Endothelial cell of umbilical vein (primary cell): ENCODE results near the gene SDR9C7. TPM values are rescaled to one million over a fixed set of nuclear protein-coding genes. Genes with fewer than 3 reads are reported as not detected.
A peak's percentile ranks its signal among the peaks of the same experiment; 100 is the strongest.

ENCODE experiments used
- BruUV-seq: library from RNA; stranded (reverse); fragments of 400-500 nt; replicated peaks from 2 replicates; lab custom pipeline; 2021; lab: Mats Ljungman, UMichigan
- CTCF ChIA-PET: fragments of 300-600, 350-600 bp; sonication (Branson Sonifier 250); formaldehyde crosslinking; loops from one replicate; lab custom pipeline; 2021; ENCODE audit warnings: antibody characterized with exemption, inconsistent platforms; lab: Charles Lee
- POLR2A ChIA-PET: fragments of 300-600, 350-600 bp; sonication (Branson Sonifier 250); formaldehyde crosslinking; loops from one replicate; lab custom pipeline; 2021; ENCODE audit warnings: antibody characterized with exemption, inconsistent platforms; lab: Charles Lee
- DNase-seq: peaks from one replicate; pipeline ENCODE4 v3.0.0-alpha.2; 2011; ENCODE audit warnings: low read depth, low spot score
- FAIRE-seq: peaks from 2 replicates; lab custom pipeline; 2011; peaks lifted over from hg19 to GRCh38; lab: Jason Lieb, UNC
- H2AFZ ChIP-seq: 2 replicates; pipeline ENCODE4 v1.6.0; 2012; ENCODE audit warnings: low read depth, low read length, control low read depth, inconsistent platforms
- H3K27ac ChIP-seq: 2 replicates; pipeline ENCODE4 v1.5.1; 2011; ENCODE audit warnings: low read depth, mild to moderate bottlenecking, control low read depth, low read length, moderate library complexity; ENCODE audit not compliant: insufficient read depth
- H3K27me3 ChIP-seq, 2 experiments: 2 replicates each; pipeline versions ENCODE4 v1.6.0 to v1.6.1; 2011; ENCODE audit warnings: low read length in 2 of 2, mixed read lengths in 1 of 2; ENCODE audit not compliant: control insufficient read depth in 2 of 2, insufficient read depth in 2 of 2
- H3K36me3 ChIP-seq, 2 experiments: 2 replicates in 1 of 2; 3 replicates in 1 of 2; pipeline ENCODE4 v1.5.1; 2011; ENCODE audit warnings: low read length in 2 of 2, mild to moderate bottlenecking in 1 of 2, moderate library complexity in 1 of 2; ENCODE audit not compliant: control insufficient read depth in 2 of 2, insufficient read depth in 2 of 2; ENCODE audit errors: extremely low read depth in 1 of 2
- H3K4me1 ChIP-seq: 3 replicates; pipeline ENCODE4 v1.5.1; 2011; ENCODE audit warnings: mild to moderate bottlenecking, low read length; ENCODE audit not compliant: control insufficient read depth, insufficient read depth; ENCODE audit errors: extremely low read depth
- H3K4me2 ChIP-seq: 2 replicates; pipeline ENCODE4 v1.6.1; 2011; ENCODE audit warnings: low read length, control low read depth, mixed read lengths; ENCODE audit not compliant: insufficient read depth
- H3K4me3 ChIP-seq, 3 experiments: fragments of 200-600 bp in 1 of 3; sonication (generic), shearing (Covaris generic) in 1 of 3; replicated peaks in 1 of 3; 2 replicates each; pipeline ENCODE4 v1.5.1; 2011 to 2016; ENCODE audit warnings: control low read depth in 3 of 3, low read length in 3 of 3, mild to moderate bottlenecking in 2 of 3, inconsistent platforms in 1 of 3, low read depth in 1 of 3, moderate library complexity in 1 of 3; ENCODE audit not compliant: insufficient read depth in 1 of 3
- H3K79me2 ChIP-seq: 2 replicates; pipeline ENCODE4 v1.6.0; 2012; ENCODE audit warnings: low read length, inconsistent platforms; ENCODE audit not compliant: control insufficient read depth, insufficient read depth
- H3K9ac ChIP-seq: replicated peaks from 2 replicates; pipeline ENCODE3; 2011; ENCODE audit warnings: low read length, control low read depth; ENCODE audit not compliant: insufficient read depth; ENCODE audit errors: extremely low read depth
- H3K9me1 ChIP-seq: replicated peaks from 3 replicates; pipeline ENCODE4 v1.6.0; 2011; ENCODE audit warnings: mild to moderate bottlenecking, low read length; ENCODE audit not compliant: control insufficient read depth, insufficient read depth; ENCODE audit errors: extremely low read depth
- H3K9me3 ChIP-seq: replicated peaks from 2 replicates; pipeline ENCODE4 v1.5.1; 2012; ENCODE audit warnings: low read length, inconsistent platforms; ENCODE audit not compliant: control insufficient read depth, insufficient read depth
- H4K20me1 ChIP-seq: replicated peaks from 2 replicates; pipeline ENCODE3; 2011; ENCODE audit warnings: mild to moderate bottlenecking, low read length; ENCODE audit not compliant: control insufficient read depth, insufficient read depth; ENCODE audit errors: extremely low read depth
- EZH2 ChIP-seq: IDR thresholded peaks from 2 replicates; pipeline ENCODE4 v1.6.1; 2012; ENCODE audit warnings: borderline replicate concordance, low read depth, mild to moderate bottlenecking, moderate library complexity, low read length, inconsistent platforms; ENCODE audit not compliant: severe bottlenecking
- FOS ChIP-seq: IDR thresholded peaks from 2 replicates; pipeline ENCODE4 v1.6.1; 2011; ENCODE audit warnings: mild to moderate bottlenecking, low read length, moderate library complexity, borderline replicate concordance; ENCODE audit not compliant: insufficient read depth
- GATA2 ChIP-seq: IDR thresholded peaks from 2 replicates; pipeline ENCODE4 v1.7.0; 2011; ENCODE audit warnings: low read depth, mild to moderate bottlenecking, moderate library complexity, mixed read lengths, low read length; ENCODE audit not compliant: insufficient read length, insufficient read depth
- JUN ChIP-seq: IDR thresholded peaks from 2 replicates; pipeline ENCODE4 v1.6.1; 2011; ENCODE audit warnings: borderline replicate concordance, low read depth; ENCODE audit not compliant: insufficient read length, insufficient read depth
- MYC ChIP-seq: IDR thresholded peaks from one replicate; pipeline ENCODE4 v1.6.1; 2011; ENCODE audit warnings: mild to moderate bottlenecking, low read depth, low read length
- POLR2A ChIP-seq: IDR thresholded peaks from 2 replicates; pipeline ENCODE4 v1.6.1; 2012; ENCODE audit warnings: low read depth, mild to moderate bottlenecking, control low read depth, low read length
- POLR2AphosphoS5 ChIP-seq: IDR thresholded peaks from 2 replicates; pipeline ENCODE4 v1.6.1; 2012; ENCODE audit warnings: low read depth, mild to moderate bottlenecking, control low read depth, low read length, moderate library complexity; ENCODE audit not compliant: insufficient read depth
- dilution Hi-C: fragments of 300-500 bp; cut with MboI; formaldehyde crosslinking; loops from one replicate; pipeline ENCODE4 v1.15.0; 2019; ENCODE audit warnings: low sequenced_read_pairs; ENCODE audit not compliant: extremely low pct_ligation_motif_present
- intact Hi-C: fragments of 100-400 bp; cut with micrococcal nuclease; formaldehyde crosslinking; loops from one replicate; pipeline ENCODE4 v1.10.0; 2022
- polyA plus RNA-seq, 4 experiments: library from polyadenylated mRNA; depleted of rRNA in 3 of 4; stranded (reverse) in 3 of 4; unstranded in 1 of 4; fragments of >200 nt; gene quantifications; 2 replicates each; pipeline versions ENCODE4 v1.2.1 to v1.2.3, GENCODE V29; 2011 to 2012; ENCODE audit warnings: missing spikeins in 1 of 4
- total RNA-seq: library from RNA; stranded (reverse); gene quantifications from 2 replicates; pipeline ENCODE4 v1.2.3, GENCODE V29; 2021
- TF ChIP-seq, protein P1 (sequence below), 2 donors: IDR thresholded peaks; 1 replicate in 1 of 2; 2 replicates in 1 of 2; pipeline ENCODE4 v1.5.1; 2011; ENCODE audit warnings: low read length in 2 of 2, mild to moderate bottlenecking in 2 of 2, moderate library complexity in 2 of 2, control low read depth in 1 of 2, inconsistent platforms in 1 of 2, low read depth in 1 of 2; ENCODE audit not compliant: insufficient read depth in 1 of 2; ENCODE audit errors: extremely low read depth in 1 of 2
- TF ChIP-seq, protein P2 (sequence below): IDR thresholded peaks from 2 replicates; pipeline ENCODE4 v1.6.1; 2011; ENCODE audit not compliant: insufficient read depth, insufficient read length

The SDR9C7 gene
- total and polyA plus RNA-seq, 2 donors (not counting 3 experiments of a cell fraction or from before 2014, with no cell fraction given) = not detected

DNA sequence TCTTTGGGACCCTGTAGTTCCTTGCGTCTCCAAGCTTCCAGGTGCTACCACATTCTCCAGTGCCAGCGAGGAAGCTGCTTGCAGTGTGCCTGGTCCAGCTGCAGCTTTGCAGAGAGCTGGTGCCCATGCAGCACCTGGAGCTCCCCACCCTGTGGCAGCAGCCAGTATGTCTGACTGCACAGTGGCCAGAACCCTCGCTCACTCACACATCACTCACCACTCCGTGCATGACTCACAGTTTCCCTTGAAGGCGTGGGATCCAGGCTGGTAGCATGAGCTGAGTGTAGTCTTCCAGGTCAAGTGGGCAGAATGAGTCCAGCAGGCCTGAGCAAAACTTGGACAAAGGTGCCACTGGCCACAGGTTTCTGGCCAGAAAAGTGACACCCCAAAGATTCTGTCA, 33.6 kb downstream of the SDR9C7 start:
- FAIRE-seq = peak; percentile 88
- intact Hi-C loops = no loop called here

DNA sequence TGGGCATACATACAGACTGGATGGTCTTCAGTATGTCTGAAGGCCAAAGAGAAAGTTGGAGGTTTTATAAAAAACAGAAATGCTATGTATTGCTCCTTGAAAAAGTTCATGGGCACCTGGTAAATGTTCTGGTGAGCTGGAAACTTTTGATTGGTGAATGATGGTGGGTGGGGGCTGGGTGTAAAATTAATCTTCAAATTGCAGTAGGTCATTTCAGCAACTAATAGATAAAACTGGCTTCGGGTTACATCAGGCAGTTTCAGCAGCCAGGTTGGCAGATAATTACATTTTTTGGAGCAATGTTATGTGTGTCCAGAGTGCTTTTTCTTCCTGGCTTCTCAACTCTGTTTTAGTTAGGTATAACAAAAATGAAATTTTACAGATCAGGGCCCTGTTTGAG, 35.3 kb downstream of the SDR9C7 start:
- no TSS peak for BruUV-seq
- Histone ChIP-seq H3K4me3 (no peak overlapping the region), H3K27ac (no peak overlapping the region), H3K4me1 (no peaks in the 10 kb centered on the region), H3K9me3 (no peaks in the 10 kb centered on the region), H2AFZ (no peak overlapping the region), H3K79me2 (no peaks in the 10 kb centered on the region), H3K9ac (no peak overlapping the region), H3K9me1 (no peaks in the 10 kb centered on the region), H3K4me2 (no peak overlapping the region), H3K27me3 (peaks cover 0 to 2% of the 10 kb centered on the region in 2 experiments), H3K36me3 (no peaks in the 10 kb centered on the region), H4K20me1 (no peaks in the 10 kb centered on the region)
- DNase-seq (no peak), FAIRE-seq (no peak)
- dilution Hi-C loops = no loop called here
- TF ChIP-seq MYC (no peak), EZH2 (no peak), FOS (no peak), GATA2 (no peak), POLR2AphosphoS5 (no peak), POLR2A (no peak), JUN (no peak)
- TF ChIP-seq, protein P1, sequence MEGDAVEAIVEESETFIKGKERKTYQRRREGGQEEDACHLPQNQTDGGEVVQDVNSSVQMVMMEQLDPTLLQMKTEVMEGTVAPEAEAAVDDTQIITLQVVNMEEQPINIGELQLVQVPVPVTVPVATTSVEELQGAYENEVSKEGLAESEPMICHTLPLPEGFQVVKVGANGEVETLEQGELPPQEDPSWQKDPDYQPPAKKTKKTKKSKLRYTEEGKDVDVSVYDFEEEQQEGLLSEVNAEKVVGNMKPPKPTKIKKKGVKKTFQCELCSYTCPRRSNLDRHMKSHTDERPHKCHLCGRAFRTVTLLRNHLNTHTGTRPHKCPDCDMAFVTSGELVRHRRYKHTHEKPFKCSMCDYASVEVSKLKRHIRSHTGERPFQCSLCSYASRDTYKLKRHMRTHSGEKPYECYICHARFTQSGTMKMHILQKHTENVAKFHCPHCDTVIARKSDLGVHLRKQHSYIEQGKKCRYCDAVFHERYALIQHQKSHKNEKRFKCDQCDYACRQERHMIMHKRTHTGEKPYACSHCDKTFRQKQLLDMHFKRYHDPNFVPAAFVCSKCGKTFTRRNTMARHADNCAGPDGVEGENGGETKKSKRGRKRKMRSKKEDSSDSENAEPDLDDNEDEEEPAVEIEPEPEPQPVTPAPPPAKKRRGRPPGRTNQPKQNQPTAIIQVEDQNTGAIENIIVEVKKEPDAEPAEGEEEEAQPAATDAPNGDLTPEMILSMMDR (IDR thresholded peaks at IDR 0.05; ENCODE audit: extremely low read depth in 1 of 2, insufficient read depth in 1 of 2, low read depth in 1 of 2, low read length in 2 of 2) = no peak
- TF ChIP-seq, protein P2, sequence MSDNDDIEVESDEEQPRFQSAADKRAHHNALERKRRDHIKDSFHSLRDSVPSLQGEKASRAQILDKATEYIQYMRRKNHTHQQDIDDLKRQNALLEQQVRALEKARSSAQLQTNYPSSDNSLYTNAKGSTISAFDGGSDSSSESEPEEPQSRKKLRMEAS = no peak
- POLR2A ChIA-PET = no interaction called here
- intact Hi-C loops = no loop called here
- CTCF ChIA-PET = interaction anchor here (1.0 kb wide), 1 partner anchor 59 kb away, joined by 4 read pairs; no protein-coding TSS in a partner anchor

More for the DNA sequence above, 33.6 kb downstream of the SDR9C7 start:
- Histone ChIP-seq H3K4me3 (no peak overlapping the region), H3K4me1 (no peaks in the 10 kb centered on the region), H2AFZ (no peak overlapping the region), H3K27ac (no peak overlapping the region), H4K20me1 (no peaks in the 10 kb centered on the region), H3K9me3 (no peaks in the 10 kb centered on the region), H3K27me3 (peaks cover 0 to 2% of the 10 kb centered on the region in 2 experiments), H3K4me2 (no peak overlapping the region), H3K9ac (no peak overlapping the region), H3K79me2 (no peaks in the 10 kb centered on the region), H3K9me1 (no peaks in the 10 kb centered on the region), H3K36me3 (no peaks in the 10 kb centered on the region)
- DNase-seq = peak; percentile 83
- dilution Hi-C loops = no loop called here
- TF ChIP-seq, protein P2 = no peak
- TF ChIP-seq FOS (peak; percentile 91), EZH2 (no peak), POLR2AphosphoS5 (peak; percentile 16), JUN (peak; percentile 21), MYC (no peak)
- no TSS peak for BruUV-seq
- ChIA-PET POLR2A (no interaction called here), CTCF (no interaction called here)
